ENCODE data around the gene EIF4B. TPM values are rescaled to one million over a fixed set of nuclear protein-coding genes. Genes with fewer than 3 reads are reported as not detected.

Gene EIF4B
- total RNA-seq, 1 experiment from 2014 or later: 809 TPM

GRCh38 chr12:52980650-52981423 lies 25.4 kb upstream of the EIF4B start:
- Histone ChIP-seq H3K27me3 (ENCODE audit: insufficient read depth, low read length) (no peaks in the 10 kb centered on the region), H2AFZ (ENCODE audit: low read depth, low read length, poor library complexity, severe bottlenecking) (no peak overlapping the region), H3K9me2 (ENCODE audit: insufficient read depth) (no peaks in the 10 kb centered on the region), H4K20me1 (ENCODE audit: insufficient read depth) (no peaks in the 10 kb centered on the region), H3K4me3 (replicated peaks in 1 of 2; ENCODE audit: low read depth in 1 of 2, low read length in 2 of 2) (no peak overlapping the region), H3K9ac (ENCODE audit: low read length) (no peak overlapping the region), H3K36me3 (ENCODE audit: control insufficient read depth in 1 of 2, insufficient read depth in 2 of 2, low read length in 2 of 2) (no peaks in the 10 kb centered on the region), H3K4me2 (ENCODE audit: low read length) (peak overlapping the region; percentile 45), H3K4me1 (ENCODE audit: control insufficient read depth in 1 of 2, insufficient read depth in 2 of 2, low read length in 2 of 2) (peaks cover 15 to 25% of the 10 kb centered on the region in 2 experiments; a peak in 3 of 4 replicates), H3K27ac (ENCODE audit: low read depth, low read length) (peak overlapping the region; percentile 6; the same call in 1 of the 2 replicates), H3K9me3 (ENCODE audit: control insufficient read depth in 1 of 2, insufficient read depth in 1 of 2, low read depth in 1 of 2, low read length in 2 of 2) (no peaks in the 10 kb centered on the region), H3K79me2 (ENCODE audit: insufficient read depth, low read length) (no peaks in the 10 kb centered on the region)
- ChIA-PET RAD21 (ENCODE audit: low non-redundant PET in 1 of 2, low total read pairs in 2 of 2, uncharacterized antibody in 2 of 2, unreplicated experiment in 2 of 2) (interaction anchor here (0.7 to 5.7 kb wide), 24 partner anchors 10 to 837 kb away, joined by 3 to 90 read pairs (median 3); partner anchors contain the start of gene KRT8 (in 2 of the 2)), POLR2A (interaction anchor here (0.8 to 5.8 kb wide), 18 partner anchors 9 to 834 kb away, joined by 3 to 50 read pairs (median 4); partner anchors contain the start of genes EIF4B, KRT18 and KRT8), CTCF (interaction anchor here (0.6 to 5.6 kb wide), 46 partner anchors 9 to 842 kb away, joined by 3 to 370 read pairs (median 6); partner anchors contain the start of genes EIF4B, KRT18 and KRT8)
- TF ChIP-seq CTCF (IDR thresholded peaks at IDR 0.05 in 2 of 3, conservative IDR thresholded peaks at IDR 0.05 in 1 of 3; ENCODE audit: borderline replicate concordance in 1 of 3, insufficient read depth in 1 of 3, low read depth in 2 of 3, low read length in 2 of 3) (peak in 2 of 3 experiments; percentile 98 to 100; a peak in 4 of 6 replicates), EZH2 (IDR thresholded peaks at IDR 0.05) (no peak), YY1 (IDR thresholded peaks at IDR 0.05; ENCODE audit: extremely low read depth, insufficient replicate concordance, low read depth, low read length) (peak; percentile 81), POLR2AphosphoS5 (IDR thresholded peaks at IDR 0.05; ENCODE audit: low read depth, low read length) (peak; percentile 19; the same call in 1 of the 2 replicates)
- BruUV-seq (replicated peaks): TSS peak; percentile 99
- intact Hi-C loops (cut with micrococcal nuclease): loop anchor here (1.0 to 2.0 kb wide), 4 partner anchors 96 to 838 kb away; no protein-coding TSS in a partner anchor
- DNase-seq (ENCODE audit: low read depth, low spot score) (peak; percentile 98), ATAC-seq (peak; percentile 81)

All from HCT116 (cell line).